Stimulated activated naive CD8-positive, alpha-beta T cell treated with anti-CD3 and anti-CD28 coated beads, Interleukin-15, Interleukin-2, amounts not matched to agents 100 U/mL and 50 U/mL, for 24 hours (primary cell): ENCODE results near the gene IGFN1.
A peak's percentile ranks its signal among the peaks of the same experiment; 100 is the strongest.
"Not testable (repeated sequence)": the region's sequence is repeated elsewhere in the genome, so short reads cannot be mapped to it uniquely, and the experiment has no call there.

Source experiments
- ATAC-seq: fragments of 150-1000 bp; cut with Tn5 transposase; one replicate; pipeline ENCODE4 v1.10.0; 2021
- DNase-seq: peaks from one replicate; pipeline ENCODE4 v3.0.0; 2021

The IGFN1 gene

DNA sequence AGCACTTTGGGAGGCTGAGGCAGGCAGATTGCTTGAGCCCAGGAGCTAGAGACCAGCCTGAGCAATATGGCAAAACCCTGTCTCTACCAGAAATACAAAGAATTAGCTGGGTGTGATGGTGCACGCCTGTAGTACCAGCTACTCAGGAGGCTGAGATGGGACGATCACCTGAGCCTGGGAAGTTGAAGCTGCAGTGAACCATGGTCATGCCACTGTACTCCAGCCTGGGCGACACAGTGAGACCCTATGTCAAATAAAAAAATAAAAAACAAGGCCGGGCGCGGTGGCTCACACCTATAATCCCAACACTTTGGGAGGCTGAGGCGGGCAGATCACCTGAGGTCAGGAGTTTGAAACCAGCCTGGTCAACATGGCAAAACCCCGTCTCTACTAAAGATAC lies 27.6 kb upstream of the IGFN1 start:
- ATAC-seq, DNase-seq: not testable (repeated sequence)

DNA sequence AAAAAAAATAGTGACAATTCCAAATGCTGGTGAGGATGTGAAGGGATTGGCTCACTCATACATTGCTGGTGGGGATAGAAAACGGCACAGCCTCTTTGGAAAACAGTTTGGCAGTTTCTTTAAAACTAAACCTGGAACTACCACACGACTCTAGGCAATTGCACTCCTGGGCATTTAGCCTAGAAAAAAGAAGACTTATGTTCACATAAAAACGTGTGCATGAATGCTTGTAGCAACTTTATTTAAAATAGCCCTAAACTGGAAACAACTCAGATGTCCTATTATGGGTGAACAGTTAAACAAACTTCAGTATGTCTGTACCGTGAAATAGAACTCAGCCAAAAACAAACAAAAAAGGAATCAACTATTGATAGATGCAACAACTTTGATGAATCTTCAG lies 26.9 kb upstream of the IGFN1 start:
- DNase-seq (no peak), ATAC-seq (no peak)

DNA sequence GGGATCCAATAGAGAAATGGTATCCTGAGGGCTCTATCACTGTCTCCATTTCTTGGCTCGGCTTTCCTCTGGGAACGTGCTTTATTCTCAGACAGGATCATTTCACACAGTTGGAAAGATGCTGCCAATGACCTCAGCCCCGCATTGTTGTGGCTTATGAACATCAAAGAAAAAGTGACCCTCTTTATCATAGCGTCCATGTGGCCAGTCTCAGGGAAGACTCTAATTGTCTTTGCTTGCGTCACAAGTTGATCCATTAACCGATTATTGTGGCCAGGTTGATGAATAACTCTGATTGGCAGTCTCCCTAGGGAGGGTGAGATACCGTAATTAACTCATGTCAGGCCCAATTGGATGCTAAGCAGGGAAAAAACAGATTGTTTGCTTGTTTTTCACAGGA lies 26.0 kb upstream of the IGFN1 start:
- DNase-seq: no peak
- ATAC-seq: no peak

DNA sequence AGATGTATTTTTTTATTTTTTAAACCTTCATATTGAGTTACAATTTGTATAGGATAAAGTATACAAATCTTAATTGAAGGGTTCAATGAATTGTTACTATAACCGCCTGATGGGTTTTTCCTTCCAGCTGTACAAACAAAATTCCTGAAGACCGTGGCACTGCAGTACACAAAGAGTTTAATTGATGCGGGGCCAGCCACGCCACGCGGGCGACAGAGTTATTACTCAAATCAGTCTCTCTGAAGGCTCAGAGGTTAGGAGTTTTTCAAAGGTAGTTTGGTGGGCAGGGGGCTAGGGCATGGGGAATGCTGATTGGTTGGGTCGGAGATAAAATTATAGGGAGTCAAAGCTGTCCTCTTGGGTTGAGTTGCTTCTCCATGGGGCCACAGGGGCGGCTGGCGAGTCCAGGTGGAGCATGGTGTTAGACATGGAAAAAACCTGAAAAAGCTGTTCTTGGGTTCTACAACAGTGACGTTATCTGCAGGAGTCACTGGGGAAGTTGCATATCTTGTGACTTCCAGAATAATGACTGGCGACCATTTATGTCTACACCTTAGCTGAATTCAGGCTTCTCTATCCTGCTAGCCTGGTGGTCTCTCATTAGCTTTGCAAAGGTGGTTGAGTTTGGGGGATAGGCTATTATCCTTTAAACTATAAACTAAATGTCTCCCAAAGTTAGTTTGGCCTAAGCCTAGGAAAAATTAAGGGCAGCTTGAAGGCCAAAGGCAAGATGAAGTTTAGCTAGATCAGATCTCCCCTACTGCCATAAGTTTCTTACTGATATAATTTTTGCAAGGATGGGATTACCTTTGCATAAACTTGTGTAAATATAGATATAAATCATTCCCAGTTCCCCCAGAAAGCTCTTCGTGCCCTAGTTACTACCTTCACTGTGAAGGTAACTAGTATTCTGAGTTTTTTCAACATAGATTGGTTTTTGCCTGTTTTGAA lies 23.3 kb upstream of the IGFN1 start:
- DNase-seq (no peak), ATAC-seq (no peak)

DNA sequence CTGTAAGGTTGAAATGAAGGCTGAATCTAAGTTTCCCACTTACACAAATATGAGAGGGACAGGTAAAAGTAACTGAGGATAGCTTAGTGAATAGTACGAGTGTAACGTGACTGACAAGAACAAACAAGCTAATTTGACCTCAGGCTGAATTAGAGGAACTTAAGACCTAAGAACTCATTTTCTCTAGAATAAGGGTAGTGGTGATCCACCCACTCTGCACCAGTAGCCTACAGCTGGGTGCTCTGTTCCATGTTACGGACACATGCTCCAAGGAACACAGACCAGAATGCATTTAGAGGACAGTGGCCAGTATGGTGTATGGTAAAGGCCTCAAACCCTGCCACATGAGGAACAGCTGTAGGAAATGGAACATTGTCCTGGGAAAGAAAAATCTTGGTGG lies 21.4 kb upstream of the IGFN1 start:
- DNase-seq (no peak), ATAC-seq (no peak)

DNA sequence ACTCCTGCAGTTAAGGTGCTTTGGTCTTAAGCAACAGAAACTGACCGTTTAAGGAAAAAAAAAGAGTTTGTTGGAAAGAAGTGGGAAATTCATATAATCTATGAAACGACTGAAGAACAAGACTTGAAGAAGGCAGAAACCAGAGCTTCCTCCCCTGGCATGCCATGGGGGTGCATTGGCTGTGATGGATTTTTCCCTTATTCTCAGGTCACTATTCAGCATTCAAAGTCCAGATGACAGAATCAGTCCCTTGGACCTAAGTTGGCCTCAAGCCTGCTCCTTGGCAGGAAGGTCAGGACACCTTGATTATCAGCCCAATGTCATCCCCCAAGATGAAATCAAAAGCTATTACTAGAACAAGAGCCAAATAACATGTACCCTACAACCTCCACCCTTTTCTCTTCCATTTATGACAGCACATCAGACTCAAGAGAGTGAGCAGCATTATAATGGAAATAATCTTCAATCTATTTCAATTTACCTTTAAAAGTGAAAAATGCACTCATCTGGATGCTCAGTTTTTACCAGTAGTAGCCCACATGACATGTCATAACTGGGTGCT lies 20.6 kb upstream of the IGFN1 start:
- no peak for ATAC-seq
- no peak for DNase-seq

DNA sequence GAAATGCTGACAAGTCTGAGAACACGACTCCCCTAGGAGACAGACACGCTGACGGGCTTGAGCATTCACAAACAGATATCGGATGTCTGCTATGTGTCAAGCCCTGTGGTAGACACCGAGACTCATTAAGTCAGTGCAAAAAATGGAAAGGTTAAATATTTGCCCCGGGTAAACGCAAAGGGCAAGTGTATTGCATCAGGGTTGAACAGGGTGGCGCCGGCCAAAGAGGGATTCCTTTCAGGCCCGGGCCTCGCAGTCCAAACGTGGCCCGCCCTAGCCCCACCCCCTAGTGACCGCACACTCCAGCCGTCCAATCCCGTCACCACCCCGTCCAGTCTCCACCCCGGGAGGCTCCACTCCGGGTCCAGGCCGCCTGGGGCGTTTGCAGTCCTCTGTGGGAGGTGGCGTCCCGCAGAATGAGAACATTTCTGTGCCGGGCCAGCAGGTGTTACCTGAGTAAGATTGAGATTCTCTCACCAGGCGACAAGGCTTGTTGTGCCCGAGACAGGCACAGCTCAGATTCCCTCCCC lies 20.0 kb upstream of the IGFN1 start:
- ATAC-seq: peak; percentile 93

DNA sequence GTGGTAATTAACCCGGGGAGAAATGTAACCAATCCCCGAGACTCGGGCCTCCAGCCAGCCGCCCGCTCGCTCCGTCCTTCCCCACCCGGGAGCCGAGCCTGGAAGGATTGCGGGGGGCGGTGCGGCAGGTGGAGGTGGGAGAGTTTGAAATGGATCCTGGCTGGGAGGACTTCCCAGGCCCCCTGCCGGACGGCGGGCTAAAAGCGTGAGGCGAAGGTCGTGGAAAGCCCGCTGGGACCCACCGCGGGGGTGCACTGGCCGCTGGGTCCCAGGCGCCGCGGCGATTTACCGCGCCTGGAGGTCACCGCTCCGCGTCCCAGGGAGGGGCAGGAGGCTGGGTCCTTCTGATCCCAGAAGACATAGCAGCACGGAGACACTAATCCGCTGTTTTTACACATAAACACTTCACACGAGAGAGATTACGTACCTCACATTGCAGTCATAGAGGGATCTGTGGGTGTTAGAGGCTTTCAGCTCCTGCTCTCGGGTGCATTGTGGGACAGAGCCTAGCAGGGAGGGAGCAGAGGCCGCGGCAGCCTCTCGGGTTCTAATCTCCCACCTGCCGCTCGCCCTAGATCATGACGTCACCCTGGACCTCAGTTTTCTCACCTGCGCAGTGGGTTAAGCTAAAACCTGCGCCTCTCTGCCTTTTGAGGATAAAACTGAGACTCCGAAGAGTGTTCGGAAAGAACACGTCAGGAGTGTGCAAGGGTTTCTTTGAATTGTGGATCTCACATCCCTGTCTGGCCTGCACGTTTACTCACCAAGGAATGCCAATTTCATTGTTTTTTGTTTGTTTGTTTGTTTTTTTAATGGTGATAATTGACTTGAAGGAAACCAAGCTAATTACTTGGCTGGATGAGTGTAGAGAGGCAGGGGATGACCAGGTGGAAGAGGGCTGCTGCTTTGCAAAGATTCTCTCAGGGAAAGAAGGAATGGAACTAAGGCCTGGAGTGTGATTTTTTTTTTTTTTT lies 19.3 kb upstream of the IGFN1 start:
- peak; percentile 63 for DNase-seq
- peak; percentile 66 for ATAC-seq

More for the DNA sequence above, 20.0 kb upstream of the IGFN1 start:
- DNase-seq: peak; percentile 87

DNA sequence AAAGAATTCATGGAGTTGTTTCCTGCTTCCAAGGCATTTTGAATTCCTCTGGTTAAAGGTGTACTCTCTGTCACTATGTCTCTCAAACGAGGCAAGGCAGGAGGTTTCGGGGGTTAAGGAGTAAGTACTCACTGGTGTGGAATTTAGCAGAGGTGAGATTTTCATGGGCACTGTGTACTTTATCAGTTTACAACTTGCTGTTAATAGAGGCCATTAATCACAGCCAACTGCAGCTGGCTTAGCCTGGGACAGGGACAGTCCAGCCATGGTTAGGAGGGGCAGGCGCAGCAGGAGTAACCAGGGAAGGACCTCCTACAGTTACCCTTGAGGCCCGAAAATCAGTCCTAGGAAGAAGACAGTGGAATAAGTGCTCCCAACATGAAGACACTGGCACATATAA lies 18.3 kb upstream of the IGFN1 start:
- ATAC-seq (no peak), DNase-seq (no peak)

DNA sequence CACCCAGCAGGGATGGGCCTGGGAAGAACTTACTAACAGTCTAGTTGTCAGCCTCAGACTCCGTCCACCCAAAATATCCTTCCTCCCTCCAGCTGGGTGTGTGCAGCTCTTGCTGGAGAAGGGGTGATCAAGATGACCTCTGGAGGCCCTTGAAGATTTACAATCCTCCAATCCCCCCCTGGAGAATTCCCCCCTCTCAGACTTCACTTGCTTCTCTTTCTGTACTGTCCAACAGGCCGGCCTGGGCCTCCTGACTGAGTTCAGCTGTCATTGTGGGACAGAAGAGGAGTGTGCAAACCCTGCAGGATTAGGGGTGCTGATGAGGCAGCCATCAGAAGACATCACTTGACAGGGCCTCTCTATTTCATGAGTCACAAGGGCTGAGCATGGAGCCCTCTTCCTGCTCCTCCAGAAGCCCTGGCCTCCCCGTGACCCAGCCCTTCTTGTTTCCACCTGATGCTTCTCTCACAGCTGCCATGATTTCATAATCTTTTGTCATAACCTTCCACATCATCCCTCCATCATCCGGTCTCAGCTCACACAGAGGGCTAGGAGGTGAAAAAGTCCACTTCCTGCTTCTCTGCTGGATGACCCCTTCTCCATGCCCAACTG lies 17.5 kb upstream of the IGFN1 start:
- ATAC-seq (no peak), DNase-seq (no peak)

DNA sequence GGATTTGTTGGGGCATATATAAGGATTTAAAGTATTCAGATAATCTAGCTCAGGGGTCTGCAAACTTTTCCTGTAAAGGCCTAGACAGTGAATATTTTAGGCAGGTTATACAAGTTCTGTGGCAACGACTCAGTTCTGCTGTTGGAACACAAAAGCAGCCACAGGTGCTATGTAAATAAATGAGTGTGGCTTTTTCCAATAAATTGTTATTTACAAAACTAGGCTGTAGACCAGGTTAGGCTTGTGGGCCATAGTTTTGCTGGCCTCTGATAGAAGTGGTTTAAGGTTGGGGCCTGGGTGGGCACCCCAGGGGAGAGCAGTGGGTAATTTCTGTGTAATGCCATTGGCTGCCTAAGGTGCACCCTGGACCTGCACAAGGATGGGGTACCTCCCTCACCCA lies 16.9 kb upstream of the IGFN1 start:
- DNase-seq: no peak
- no peak for ATAC-seq

DNA sequence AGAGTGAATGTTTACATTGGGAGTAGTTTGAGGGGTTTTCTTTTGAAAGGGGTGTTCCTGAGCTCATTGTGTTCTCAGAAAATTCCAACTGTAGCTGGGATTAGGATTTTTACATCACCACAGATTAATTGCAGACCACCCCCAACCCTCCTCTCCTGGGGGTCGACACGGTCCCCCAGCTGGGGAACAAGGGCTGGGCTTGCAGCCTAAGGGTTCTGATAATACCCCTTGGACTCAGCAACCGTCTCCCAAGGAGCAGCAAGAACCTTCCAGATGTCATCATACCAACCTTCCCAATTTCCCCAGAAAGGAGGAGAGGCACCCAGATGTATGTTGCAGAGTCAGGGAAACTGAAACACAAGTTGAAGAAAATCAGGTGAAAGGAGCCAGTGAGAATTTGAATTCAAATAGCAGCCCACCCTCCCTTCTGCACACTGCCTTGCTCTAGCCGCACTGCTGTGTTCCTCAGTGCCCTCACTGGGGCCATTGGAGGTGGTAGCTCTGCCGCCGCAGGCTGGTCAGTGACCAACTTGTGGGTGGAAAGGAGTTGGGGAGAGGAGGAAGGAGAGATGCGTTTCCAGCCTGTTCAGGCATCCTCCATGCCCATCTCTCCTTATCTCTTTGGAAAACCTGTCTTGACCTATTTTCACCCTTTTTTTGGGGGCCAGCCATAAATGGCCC lies 14.7 kb upstream of the IGFN1 start:
- DNase-seq (no peak), ATAC-seq (no peak)

DNA sequence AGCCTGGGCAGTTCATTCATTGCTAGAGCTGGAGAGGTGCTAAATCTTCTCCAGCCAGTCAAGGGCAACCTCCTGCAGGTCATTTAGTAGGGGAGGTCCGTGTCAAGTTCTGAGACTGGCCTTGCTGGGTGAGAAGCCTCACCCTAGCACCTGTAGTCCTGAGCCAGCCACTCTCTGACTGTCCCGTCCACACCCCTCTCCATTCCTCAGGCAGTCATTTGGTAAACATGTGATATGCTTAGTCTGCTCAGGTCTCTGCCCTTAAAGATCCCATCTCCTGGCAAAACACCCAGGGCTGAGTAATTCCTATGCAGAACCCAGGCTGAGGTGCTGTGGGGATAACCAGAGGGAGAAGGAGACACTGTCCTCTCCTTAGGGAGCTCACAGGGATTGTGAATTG lies 13.7 kb upstream of the IGFN1 start:
- DNase-seq: no peak
- no peak for ATAC-seq

DNA sequence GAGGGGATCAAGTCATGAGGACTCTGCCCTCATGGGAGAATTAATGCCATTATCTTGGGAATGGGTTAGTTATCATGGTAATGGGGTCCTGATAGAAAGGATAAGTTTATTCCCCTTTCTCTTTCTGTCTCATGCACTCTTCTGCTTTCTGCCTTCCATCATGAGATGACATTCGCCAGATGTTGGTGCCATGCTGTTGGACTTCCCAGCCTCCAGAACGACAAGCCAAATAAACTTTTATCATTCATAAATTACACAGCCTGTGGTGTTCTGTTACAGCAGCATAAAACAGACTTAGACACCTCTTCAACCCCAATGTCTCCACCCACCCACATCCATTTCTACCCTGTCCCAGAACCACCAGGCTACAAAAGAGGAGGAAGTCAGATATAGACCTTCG lies 11.9 kb upstream of the IGFN1 start:
- no peak for DNase-seq
- ATAC-seq: no peak

DNA sequence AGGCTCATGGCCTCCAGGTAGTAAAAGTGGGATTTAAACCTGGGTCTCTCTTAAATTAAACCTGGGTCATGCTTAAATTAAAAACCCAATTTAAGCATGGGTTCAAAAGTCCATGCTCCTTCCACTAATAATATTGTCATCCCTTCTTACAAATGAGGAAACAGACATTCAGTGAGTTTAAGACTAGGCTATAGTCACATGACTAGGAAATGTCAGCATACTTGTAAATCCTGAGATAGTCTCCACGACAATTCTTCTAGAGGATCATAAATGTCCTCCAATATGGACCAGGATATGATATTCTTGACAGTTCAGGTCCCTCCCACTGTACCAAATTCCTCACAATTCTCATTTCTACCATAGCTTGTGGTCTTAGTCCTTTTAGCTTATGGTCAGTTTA lies 10.5 kb upstream of the IGFN1 start:
- ATAC-seq (no peak), DNase-seq (no peak)

DNA sequence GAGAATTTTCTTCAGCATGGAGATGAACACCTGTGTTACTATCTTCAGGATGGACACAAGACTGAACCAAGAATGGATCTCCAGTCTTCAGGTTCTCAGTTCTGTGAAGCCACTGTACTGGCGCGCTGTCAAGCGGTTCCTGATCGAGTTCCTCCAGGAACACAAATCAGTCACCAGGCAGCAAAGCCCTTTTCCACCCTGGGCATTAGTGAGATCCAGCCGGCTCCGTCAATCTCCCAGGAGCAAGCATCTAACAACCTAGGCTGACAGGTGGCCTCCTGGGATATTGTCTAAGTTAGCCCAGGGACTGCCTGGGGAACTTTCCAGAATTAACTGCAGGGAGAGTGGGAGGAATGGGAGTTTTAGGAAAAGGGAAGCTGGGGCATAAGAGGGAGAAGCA lies 9.7 kb upstream of the IGFN1 start:
- ATAC-seq: no peak
- no peak for DNase-seq

DNA sequence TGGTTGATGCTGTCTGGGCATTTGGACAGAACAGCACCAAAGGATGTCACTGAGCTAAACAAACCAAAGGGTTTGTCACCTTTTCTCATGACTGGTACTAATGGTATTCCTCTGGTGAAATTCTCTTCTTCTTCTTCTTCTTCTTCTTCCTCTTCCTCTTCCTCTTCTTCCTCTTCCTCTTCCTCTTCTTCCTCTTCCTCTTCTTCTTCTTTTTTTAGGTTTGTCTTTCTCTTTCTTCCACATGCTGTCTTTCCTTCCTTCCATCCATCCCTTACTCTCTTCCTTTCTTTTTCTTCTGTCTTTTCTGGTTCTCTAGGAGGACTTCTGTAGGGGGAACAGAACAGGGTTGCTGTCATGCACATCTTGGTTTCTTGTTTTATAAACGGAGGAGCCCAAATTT lies 9.3 kb upstream of the IGFN1 start:
- no peak for DNase-seq
- no peak for ATAC-seq

DNA sequence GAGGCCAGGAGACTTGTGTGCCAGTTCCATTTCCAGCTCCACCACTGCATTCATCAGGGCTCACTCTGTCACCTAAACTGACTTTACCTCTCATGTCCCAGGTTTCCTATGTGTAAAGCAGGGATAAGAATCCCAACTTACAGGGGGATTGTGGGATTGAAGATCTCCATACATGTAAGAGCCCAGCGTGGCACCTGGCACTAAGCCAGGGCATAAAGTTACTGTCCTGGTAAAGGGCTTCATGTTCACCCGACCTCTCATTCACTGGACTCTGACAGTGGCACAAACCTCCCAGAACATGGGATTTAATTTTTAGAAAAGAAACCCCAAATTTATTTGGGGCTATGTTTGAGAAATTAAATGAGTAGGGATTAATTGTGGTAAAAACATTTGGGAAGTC lies 8.9 kb upstream of the IGFN1 start:
- ATAC-seq (no peak), DNase-seq (no peak)

DNA sequence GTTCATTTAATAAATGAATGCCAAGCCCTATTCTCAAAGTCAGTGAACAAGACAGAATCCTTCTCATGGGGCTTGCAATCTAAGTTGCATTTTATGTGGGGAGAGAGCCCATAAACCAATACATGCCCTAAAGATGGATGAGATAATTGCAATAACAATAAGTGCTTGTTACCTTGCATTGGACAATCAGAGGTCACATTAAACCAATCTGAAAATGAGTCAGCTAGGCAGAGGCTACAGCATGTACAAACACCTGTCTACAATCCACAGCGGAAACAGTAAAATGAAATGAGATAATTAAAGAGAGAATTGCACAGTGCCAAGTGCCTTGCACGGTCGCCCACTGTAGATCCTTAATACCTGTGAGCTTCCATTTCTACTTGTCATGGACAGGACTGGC lies 7.4 kb upstream of the IGFN1 start:
- ATAC-seq: no peak
- DNase-seq: no peak

DNA sequence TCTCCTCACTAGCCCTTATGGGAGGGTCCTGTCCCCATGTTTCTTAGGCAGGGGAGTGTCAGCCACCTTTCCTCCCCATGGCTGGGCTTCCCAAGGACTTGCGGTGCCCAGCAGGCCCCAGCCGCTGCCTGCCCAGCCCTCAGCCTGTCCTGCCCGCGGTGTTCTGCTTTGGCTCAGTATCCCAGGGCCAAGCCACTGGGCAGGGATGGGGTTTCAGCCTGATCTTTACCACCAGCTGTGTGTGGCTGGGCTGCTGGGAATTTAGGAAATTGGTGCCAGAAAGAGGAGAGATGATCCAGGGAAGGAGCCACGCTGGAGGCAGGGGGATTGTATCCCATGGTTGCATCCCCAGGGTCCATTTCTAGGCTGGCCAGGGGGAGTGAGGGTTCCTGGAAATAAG lies 6.9 kb upstream of the IGFN1 start:
- no peak for DNase-seq
- no peak for ATAC-seq

DNA sequence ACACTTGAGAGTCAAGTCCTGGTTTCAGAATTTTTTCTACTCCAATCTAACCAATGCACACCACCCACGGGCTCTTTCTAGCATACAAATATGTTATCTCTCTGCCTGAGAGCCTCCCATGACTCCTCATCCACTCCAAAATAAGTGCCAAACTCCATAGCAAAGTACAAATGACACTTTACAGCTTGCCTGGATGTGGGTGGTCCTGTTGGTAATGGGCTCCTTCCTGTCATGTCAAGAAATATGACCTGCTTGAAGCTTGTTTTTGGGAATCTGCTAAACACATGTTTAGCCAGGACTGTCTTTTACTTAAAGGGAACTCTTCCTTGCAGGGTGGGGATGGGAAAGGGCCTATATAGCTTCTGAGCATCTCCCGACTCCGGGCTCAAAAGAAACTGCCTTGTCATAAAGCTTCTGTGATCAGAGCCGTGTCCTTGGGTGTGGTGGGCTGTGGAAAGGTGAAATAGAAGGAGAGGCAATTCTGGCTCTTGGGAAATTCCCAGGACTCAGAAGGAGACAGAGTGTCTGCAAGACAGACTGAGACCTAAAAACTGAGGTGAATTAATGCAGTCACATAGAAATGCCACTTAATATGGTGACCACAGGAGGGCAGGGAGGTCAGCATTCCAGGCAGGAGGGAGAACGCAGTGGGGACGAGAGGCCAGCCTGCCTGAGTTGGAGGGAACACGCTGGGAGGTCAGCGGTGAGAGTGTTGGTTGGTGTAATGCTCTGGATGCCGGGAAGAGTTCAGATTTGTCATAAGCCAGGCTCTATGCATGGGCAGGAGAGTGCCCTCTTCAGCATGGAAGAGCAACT lies 6.1 kb upstream of the IGFN1 start:
- ATAC-seq (no peak), DNase-seq (no peak)
